GM19463 (cell line): Measurements from ENCODE around the gene LAIR1.

Experiments used
- ATAC-seq: cut with Tn5 transposase; IDR thresholded peaks from one replicate; pipeline ENCODE4 v1.9.1; 2021; ENCODE audit warnings: mild to moderate bottlenecking, moderate library complexity; ENCODE audit not compliant: unreplicated experiment

LAIR1 gene

DNA sequence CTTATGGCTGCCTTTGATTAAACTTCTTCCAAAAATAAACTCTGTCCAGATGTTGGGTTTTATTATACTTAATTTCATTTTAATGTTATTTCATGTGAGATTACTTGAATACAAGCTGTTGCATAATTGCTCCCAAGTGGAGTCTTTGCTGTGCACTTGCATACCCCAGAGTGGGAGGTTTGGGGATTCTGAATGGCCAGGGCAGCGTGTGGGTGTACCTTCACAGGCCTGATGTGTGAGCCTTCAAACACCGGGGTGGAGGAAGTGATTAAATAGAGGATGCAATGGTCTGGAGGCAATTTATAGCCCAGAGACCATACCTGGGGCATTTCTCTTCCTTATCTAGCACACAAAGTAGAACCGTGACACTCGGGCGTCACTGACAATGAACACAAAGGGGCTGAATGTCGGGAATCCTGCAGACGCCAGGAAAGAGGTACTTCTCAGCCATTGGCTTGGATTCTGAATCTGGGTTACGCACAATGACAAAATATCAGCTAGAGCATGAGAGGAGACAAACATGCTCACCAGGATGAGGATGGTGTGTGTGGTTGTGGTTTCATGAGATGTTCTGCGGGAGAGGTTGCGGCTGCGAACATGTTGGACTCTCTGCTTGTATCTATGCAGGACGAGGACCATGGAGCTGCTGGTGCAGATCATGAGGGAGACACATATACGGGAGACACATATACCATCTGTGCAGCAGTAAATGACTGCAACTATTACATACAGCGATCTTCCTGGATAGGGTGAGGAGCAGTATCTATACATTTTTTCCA is 44.6 kb downstream of the LAIR1 start:
- no peak for ATAC-seq

GRCh38 chr19:54319049-54319448 is 45.7 kb downstream of the LAIR1 start:
- no peak for ATAC-seq

DNA sequence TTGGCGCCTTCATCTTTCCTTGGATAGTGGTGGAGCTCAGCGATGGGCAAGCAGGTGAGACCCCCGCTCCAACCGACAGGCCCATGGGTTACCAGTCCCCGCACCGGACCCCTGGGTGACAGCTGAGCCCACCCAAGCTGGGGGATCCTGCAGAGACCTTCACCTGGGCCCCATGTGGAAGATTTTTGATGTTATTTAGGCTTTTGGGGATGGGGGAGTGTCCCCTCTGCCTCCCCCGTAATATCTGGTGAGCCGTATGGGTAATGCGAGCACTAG is 46.8 kb downstream of the LAIR1 start:
- no peak for ATAC-seq

DNA sequence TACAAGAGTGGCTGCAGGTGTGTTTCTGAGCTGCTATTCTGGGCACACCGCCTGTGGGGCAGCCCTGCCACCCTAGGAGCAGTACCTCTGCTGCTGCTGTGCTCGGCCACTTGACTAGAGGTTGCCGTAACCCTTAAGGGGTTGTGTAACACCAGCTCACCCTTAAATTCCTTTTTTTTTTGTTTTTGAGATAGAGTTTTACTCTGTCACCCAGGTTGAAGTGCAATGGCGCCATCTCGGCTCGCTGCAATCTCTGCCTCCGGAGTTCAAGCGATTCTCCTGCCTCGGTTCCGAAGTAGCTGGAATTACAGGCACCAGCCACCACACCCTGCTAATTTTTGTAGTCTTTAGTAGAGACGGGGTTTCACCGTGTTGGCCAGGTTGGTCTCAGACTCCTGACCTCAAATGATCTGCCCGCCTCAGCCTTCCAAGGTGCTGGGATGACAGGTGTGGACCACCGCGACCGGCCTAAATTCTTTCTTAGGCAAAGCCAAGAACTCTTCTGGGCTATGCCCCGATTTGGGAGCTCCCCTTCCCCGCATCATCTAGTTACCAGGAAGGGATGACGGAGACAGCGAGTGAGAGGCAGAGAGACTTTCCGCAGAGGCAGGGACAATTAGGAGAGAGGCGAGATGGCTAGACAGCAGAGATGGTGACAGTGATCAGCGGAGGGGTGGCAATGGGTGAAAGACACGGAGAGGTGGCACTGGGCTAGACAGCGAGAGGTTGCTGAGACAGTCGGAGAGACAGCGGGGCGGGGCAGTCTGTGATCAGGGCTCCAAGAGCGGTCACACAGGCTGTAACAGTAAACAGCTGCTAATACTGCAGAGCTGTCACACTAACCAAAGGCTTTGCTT is 47.4 kb downstream of the LAIR1 start:
- no peak for ATAC-seq

DNA sequence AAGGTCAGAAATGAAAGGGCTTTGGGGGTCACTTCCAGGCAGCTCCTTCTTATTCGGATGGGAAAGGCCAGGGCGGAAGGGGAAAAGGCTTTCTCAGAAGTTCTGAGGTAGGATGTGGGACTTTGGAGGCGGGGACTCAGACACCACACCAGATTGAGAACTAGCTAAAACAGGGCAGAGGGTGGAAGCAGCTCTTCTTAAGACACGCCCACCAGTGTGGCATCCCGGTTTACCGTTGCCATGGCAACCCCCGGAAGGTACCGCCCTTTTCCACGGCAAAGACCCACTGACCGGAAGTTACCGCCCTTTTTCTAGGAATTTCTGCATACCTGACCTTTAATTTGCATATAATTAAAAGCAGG is 48.0 kb downstream of the LAIR1 start:
- no peak for ATAC-seq

DNA sequence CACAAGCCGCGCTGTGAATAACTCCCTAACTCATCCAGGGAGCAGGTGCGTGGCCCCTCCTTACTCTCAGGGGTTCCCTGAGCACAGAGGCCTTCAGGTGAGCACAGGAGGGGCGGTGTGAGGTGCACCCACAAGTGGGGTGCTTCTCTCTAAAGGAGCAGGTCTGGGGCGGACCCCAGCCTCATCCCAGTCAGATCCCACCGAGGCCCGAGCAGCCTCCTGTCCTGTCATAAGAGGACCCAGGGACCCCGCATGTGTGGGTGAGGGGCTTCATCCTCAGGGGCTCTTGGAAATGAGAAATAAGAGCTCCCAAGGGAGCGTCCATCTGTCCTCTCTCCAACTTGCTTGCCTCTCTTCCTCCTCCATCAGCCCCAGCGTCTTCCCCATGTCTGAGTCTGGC is 48.8 kb downstream of the LAIR1 start:
- no peak for ATAC-seq

DNA sequence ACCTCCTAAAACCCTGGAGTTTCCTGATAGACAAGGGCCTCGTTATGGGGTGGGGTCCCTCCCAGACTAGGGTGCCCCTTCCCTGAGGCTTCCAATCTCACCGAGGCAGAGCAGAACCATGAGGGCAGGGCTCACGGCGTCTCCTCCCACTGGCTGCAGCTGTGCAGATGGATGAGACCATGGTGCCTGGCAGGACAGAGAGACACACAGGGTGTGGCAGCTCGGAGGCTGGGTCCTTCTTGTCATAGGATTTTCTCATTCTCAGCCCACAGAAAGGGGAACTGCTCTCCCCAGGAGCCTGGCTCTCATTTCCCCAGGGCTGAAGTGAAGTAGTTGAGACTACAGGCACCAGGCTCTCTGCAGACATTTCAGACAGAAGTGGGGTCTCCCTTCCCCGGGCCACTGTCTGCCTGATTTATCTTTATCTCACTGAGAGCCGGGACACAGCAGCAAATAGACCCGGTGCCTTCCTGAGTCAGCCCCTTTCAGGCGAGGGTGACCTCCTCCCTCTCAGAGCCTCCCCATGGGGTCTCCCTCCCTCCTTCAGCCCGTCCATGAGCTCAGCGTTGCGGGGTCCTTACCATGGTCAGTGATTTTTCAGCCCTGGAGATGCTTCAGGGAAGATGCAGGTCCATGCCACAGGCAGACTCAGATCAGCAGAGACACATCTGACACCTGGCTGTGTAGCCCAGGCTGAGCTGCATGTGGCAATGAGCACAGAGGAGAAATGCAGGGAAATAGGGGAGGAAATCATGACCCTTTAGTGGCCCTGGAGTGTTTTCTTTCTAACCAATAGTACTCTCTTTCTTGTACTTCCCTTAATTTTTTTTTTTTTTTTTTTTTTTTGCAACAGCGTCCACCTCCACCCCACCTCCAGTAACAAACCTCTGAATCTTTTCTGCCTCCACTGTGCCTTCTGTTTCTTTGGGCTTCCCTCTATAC is 52.0 kb downstream of the LAIR1 start, which contains the start of gene LILRA5:
Gene LILRA5 (minus strand): TSS at position 731 of the 942 bp plus-strand sequence. CDS start 147 bp downstream, at position 584.
- no peak for ATAC-seq

- no peak for ATAC-seq
These were observed 52.7 kb downstream of the LAIR1 start for GRCh38 chr19:54312011-54312410.

- no peak for ATAC-seq
These were observed 53.2 kb downstream of the LAIR1 start for GRCh38 chr19:54311486-54311885.

DNA sequence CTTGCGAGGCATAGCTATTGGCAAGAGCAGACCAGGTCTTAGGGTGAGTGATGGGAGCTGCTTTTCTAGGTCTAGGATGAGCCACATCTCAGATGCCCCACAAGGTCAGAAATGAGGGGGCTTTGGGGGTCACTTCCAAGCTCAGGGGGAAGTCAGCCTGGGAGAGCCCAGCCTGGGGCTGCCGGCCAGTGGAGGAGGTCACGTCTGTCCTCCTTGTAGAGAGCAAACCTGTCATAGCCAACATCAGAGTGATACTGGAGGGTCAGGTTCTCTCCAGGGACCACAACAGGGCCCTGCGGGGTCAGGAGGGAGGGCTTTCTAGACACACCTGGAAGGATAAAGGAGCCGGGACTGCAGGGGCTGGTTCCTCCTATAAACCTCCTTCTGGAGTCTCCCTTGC is 54.2 kb downstream of the LAIR1 start:
- ATAC-seq, result no peak

- no peak for ATAC-seq
These were observed 54.9 kb downstream of the LAIR1 start for GRCh38 chr19:54309811-54310210.

- ATAC-seq, result no peak
These were observed 57.2 kb downstream of the LAIR1 start for GRCh38 chr19:54307389-54308020.

DNA sequence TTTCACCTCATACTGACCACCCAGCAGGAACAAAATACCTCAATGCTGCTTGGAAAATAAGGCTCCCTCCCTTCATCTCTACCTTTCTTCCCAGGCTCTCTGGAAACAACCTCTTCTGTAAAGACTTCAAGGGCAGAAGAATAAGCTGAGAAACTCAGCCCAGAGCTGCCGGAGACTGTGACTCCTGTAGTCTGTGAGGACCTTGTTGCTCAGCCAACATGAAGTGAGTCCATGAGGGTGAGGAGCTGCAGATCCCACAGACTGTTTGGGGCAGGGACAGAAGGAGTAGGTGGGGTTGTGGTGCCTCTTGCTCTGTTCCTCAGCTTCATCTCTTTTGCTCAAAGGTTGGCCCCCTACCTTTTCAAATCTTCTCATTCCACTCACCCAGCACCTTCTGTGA is 59.6 kb downstream of the LAIR1 start:
- no peak for ATAC-seq

GRCh38 chr19:54302257-54302656 is 62.5 kb downstream of the LAIR1 start:
- no peak for ATAC-seq
